NCI-H1092 treated with DMSO at 0.1 percent for 48 hours (cell line): ENCODE data around the gene HK1.
"Not testable (repeated sequence)": the region's sequence is repeated elsewhere in the genome, so short reads cannot be mapped to it uniquely, and the experiment has no call there.

Source experiments
- DNase-seq: peaks from one replicate; lab custom pipeline; 2025; lab: John Stamatoyannopoulos, UW

HK1 gene

DNA sequence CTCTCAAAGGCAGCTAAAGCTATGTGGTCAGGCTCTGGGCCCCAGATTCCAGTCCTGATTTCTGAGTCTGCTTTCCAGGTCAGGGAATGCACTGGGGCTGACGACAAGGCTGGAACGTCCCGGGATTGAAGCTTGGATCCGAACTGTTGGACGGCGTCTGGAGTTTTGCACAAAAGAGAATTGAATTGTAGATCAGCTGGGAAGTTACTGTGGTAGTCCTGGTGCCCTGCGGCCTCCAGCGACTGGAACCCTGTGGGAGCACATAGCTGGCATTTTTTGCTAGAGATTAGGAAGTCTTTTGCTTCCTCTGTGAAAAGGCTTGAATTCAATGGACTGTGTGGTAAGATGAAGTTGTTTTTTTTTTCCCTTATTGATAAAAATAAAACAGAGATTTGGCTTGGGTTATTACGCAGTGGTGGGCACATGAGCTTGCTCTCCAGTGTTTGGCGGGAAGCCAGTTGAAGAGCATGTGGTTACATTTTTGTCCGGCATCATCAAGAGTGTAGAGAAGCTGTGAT, at the start of gene HK1:
Gene HK1 (plus strand): TSS at position 51 of the 518 bp plus-strand sequence.
- DNase-seq: no peak

DNA sequence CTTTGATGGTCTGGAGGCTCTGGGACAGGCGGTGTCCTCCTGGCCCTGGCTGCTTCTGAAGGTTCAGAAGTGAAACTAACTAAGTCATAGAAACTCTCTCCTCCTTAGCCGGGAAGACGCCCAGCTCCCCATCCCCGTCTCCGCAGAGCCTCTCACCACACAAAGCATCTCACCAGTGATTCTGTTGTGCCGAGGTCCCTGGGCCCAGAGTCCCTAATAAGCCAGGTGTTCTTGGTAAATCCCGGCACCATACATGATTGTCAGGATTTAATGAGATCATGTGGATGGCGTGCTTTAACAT, 48.7 kb upstream of the HK1 start:
- no peak for DNase-seq

DNA sequence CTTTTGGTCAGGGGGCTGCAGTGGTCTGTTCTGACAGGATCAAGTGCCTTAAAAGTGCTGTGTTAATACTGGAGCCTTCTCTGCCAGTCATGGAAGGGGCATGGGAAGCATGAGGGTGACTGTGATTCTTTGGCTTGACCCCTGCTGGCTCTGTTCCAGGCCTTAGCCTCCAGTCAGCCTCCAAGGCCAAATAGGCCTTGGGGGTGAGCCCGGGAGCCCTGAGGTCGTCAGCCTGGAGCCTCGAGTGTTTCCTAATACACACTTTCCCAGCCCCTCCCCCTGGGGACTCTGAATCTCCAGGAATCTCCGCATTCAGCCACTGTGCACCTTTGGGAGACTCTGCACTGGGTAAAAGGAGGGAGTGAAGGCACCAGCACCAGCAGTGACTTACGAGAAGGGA, 48.2 kb upstream of the HK1 start:
- DNase-seq: no peak

DNA sequence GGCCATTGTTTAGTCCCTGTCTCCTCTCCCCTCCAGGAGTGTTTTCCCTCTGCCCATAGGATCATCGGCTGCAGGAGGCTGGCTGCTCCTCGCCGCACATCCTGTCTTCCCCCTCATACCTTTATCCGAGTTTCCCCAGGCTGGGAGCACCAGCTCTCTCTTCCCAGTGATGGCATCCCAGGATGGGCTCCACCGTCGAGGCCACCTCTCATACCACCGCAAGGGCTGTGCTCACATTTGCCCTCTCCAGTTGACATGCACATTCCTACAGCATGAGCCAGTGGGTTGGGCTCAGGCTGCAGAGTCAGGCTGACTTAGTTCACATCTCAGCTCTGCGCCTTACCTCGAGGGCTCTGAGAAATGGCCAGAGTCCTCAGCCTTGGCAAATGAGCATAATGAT, 46.0 kb upstream of the HK1 start:
- no peak for DNase-seq

DNA sequence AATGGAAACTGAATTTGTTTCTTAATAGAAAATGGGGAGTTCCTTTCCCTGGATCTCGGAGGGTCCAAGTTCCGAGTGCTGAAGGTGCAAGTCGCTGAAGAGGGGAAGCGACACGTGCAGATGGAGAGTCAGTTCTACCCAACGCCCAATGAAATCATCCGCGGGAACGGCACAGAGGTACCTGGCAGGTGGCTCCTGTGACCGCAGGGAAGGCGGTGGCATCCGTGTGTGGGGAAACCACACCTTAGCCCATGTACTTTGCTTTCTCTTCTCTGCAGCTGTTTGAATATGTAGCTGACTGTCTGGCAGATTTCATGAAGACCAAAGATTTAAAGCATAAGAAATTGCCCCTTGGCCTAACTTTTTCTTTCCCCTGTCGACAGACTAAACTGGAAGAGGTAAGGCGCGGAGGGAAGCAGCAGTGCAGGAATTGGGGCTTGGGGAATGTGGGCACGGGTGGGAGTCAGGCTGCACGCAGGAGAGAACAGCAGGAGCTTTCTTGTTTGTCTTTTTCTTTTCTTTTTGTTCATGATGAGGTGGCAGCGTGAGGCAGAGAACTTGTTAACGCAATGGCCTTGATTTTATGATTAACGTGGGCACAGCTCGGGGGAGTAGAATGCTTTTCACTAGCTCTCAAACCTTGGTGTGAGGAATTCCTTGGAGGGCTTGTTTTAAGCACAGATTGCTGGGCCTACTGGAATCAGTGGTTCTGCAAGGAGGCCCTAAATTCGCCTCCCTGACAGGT, 45.4 kb upstream of the HK1 start:
- DNase-seq: no peak

DNA sequence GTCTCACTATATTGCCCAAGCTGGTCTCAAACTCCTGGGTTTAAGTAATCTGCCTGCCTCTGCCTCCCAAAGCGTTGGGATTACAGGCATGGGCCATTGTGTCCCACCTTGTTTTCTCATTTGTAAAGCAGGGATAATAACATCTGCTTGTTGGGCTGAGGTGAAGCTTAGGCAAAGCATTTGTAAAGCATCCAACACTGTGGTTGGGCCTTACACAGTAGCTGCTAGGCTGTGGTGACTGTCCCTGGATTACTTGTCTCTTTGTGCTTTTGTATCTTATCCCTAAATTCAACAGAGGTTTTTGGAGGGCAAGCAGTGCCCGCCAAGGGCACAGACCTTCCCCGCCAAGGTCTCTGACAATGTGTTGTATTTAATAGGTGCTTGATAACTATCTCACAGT, 43.8 kb upstream of the HK1 start:
- no peak for DNase-seq

DNA sequence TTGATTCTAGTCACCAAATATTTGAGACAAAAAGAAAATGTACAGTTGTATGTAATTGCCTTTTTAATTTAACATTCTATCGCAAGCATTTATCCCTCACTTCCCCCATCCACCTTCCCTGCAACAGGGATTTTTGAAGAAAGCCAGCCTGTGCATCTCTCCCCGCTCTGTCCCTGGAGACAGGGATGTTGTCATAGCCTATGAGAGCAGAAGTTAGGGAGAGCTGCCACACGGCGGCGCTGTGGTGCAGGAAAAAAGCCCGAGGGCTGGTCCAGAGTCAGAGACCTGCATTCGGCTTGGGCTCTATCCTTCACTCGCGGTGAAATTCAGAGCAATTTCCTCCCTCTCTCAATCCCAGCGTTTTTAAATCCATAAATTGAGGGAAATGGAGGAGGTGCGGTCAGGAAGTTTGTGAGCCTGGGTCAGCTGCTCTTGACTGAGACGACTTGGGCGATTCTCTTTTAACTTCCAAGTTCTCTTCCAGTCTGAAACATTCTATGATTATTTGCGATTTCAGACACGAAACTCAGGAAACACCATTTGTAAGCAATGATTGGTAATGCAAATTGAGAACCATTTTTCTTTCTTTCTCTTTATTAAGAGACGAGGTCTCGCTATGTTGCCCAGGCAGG, 40.7 kb upstream of the HK1 start:
- DNase-seq: peak; percentile 62

DNA sequence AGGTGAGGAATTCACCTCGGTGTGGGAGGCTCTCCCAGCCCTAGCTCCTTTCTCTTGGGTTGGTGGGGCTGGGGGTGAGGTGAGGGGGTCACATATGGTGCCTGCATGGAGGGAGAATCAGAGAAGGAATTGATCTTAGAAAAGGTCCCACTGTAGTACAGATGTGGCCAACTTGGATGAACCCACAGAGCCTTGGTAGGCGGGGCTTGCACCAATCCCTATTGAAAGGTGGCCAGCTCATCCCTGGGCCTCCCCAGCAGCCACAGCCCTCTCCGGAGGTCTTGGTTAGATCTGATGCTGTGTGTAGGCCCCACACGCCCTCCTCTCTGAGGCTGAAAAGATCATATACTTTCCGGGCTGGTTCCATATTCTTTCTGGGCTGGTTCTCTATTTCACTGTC, 39.2 kb upstream of the HK1 start:
- no peak for DNase-seq

DNA sequence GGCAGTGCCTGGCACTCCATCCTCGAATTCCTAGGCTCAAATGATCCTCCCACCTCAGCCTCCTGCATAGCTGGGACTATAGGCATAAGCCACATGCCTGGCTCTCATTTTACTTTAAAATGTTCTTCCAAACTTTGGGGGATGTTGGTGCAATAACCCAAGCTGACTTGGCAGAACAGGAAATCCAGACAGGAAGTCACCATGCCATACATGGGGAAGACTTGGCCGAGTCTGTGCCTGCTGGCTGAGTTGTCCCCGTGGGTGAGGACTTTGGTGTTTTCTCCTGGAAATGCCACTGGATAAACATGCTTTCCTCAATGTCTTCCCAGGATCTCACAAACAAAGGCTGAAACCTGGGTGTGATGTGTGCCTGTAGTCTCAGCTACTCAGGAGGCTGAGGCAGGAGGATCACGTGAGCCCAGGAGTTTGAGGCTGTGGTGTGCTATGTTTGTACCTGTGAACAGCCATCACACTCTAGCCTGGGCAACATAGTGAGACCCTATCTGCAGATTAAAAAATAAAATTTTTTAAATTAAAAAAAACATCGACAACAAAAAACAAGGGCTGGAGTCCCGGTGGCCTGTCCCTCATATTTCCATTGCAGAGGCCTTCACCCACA, 38.4 kb upstream of the HK1 start:
- no peak for DNase-seq

DNA sequence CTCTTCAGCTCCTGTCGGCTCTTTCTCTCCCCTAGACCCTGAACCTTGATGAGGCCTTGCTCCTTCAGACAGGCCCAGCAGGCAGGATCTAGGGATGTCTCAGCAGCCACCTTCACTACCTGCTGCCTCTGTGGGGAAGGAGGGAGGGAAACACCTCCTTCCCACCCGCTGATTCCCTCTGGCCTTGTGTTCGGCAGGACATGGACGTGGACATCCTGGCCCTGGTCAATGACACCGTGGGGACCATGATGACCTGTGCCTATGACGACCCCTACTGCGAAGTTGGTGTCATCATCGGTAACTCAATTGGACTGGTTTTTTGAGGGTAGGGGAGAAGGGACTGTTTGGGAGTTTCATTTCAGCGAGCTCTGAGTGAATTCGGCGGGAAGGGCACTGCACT, 37.8 kb upstream of the HK1 start:
- no peak for DNase-seq

DNA sequence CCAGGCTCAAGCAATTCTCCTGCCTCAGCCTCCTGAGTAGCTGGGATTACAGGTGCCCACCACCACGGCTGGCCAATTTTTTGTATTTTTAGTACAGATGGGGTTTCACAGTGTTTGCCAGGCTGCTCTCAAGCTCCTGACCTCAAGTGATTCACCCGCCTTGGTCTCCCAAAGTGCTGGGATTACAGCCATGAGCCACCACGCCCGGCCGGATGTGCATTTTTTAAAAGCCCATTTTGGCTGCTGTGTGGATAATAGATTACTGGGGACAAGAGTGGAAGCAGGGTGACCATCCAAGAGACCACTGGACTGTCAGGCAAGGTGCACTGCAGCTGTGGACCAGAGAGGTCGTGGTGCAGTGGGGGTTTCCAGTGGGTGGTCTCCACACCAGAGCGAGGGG, 36.7 kb upstream of the HK1 start:
- no peak for DNase-seq

DNA sequence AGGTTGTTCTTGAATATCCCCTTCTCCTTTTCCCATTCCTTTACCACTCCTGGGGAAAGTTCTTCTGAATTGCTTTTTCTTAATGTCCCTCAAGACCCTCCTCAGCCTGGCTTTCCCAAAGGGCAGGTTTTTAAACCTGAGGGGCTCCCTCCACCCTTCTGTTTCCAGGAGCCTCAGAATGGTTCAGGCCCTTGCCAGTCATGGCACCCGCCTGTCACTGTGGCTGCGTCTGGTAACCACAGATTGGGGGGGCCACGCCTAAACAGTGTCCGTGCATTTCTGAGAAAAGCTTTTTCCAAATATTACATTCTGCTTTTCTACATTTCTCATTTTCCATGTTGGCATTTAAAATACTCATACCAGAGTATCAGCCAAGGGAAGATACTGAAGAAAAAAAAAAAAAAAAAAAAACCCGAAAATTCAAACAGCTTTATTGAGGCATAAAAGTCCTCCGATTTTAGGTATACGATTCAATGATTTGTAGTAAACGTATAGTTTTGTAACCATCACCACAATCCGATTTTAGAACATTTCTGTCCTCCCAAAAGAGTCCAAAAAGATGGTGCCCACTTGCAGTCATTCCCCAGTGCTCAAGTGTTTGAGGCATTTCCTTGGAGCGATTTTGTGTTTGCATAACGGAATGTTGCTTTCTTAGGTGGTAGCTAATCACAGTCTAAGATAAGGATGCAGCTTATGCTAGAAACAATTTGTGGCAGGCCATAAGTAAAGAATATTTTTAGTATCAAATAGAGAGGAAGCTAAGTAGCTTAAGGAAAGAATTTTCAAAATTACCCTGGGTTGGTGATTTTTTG, 36.0 kb upstream of the HK1 start:
- DNase-seq: no peak

DNA sequence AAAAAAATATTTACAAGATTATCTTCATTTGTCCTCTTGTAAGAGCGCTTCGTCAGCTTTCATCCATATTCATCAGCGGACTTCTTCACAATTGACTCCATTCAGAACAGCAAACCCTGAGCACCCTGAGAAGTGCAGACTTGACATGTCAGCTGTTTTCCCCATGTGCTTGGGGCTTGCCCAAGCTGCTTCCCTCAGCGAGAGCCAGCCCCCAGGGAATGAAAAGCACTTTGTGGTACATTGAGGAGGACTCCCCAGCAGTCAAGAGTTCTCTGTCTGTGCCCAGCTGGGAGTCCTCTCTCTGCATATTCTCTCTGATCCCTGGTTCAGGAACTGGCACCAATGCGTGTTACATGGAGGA, 35.5 kb upstream of the HK1 start:
- no peak for DNase-seq

DNA sequence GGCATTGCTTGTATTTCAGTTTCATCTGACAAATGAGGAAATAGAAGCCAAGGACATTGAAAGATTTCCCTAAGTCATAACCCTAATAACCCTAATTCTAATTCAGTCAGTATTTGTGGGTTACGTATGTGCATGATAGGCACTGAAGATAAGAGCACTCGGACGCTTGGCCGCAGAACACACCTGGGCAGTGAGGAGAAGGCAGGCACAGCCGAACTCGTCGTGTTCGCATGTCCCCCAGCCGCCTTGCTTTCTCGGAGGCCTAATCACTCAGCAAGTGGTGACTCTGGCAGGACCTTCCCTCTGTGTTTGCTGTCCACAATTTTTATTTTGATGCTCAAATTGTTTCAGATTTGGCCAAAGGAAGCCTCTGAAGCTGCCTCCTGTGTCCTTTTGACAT, 34.5 kb upstream of the HK1 start:
- DNase-seq: no peak

DNA sequence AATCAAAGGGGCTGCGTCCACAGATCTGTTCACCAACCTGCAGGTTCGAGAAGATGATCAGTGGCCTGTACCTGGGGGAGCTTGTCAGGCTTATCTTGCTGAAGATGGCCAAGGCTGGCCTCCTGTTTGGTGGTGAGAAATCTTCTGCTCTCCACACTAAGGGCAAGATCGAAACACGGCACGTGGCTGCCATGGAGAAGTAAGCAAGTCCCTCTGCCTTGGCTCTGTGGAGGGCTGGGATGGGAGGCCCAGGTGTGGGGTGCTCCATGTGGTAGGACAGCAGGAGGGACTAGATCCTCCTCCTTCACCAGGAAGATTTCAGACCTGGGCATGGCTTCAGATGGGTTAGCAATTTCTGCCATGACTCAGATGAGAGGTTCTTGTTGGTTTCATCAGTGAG, 32.3 kb upstream of the HK1 start:
- no peak for DNase-seq

DNA sequence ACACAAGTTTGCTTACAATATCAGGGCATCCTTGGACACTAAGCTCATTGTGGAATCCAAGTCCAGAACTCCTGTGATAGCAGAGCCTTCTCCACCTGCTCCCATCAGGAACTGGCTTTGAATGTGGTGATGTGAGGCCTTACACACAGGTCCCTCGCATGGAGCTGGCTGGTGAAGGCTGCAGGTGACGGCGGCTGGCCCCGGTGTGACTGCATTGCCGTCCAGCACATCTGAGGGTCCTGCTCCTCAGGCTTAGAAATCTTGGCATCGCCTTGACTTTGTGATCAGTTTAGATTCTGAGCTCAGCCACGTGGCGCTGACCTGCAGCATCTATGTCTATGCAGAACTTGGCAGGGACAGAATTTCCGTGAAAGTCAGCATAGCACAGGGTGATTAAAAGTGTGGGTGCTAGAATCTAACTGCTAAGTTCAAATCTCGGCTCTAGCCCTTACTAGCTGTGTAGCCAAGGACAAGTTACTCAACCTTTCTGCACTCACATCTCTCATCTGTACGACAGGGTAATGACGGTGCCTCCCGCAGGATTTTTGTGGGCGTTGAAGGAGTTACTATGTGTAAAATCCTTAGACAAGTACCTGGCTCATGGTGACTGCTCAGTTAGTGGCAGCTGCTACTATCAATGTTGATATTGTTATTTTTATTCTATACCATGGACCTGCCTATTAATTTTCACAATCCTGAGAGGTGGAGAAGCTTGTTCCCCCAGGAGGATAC, 31.5 kb upstream of the HK1 start:
- DNase-seq: no peak

DNA sequence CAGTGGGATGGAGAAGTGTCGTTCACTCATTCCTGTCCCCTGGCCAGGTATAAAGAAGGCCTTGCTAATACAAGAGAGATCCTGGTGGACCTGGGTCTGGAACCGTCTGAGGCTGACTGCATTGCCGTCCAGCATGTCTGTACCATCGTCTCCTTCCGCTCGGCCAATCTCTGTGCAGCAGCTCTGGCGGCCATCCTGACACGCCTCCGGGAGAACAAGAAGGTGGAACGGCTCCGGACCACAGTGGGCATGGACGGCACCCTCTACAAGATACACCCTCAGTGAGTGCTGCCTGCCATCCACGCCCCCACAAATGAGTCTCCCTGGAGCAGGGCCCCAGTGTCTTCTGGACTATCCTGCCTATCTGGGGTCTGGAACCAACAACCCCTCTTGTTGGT, 31.0 kb upstream of the HK1 start:
- DNase-seq: no peak

DNA sequence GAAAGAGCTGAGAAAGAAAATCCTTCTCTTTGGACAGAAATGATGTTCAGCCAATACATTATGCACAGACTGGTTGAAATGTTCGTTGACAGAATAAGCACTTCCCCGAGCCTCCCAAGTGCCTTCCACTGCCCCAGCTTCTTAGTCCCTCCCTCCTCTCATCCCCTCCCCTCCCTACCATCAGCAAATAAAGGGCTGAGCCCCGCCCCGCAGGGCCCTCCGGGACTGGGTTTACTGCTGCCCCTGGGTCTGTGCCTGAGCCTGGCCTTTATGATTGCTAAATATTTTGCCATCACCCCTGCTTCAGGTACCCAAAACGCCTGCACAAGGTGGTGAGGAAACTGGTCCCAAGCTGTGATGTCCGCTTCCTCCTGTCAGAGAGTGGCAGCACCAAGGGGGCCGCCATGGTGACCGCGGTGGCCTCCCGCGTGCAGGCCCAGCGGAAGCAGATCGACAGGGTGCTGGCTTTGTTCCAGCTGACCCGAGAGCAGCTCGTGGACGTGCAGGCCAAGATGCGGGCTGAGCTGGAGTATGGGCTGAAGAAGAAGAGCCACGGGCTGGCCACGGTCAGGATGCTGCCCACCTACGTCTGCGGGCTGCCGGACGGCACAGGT, 30.1 kb upstream of the HK1 start:
- no peak for DNase-seq

DNA sequence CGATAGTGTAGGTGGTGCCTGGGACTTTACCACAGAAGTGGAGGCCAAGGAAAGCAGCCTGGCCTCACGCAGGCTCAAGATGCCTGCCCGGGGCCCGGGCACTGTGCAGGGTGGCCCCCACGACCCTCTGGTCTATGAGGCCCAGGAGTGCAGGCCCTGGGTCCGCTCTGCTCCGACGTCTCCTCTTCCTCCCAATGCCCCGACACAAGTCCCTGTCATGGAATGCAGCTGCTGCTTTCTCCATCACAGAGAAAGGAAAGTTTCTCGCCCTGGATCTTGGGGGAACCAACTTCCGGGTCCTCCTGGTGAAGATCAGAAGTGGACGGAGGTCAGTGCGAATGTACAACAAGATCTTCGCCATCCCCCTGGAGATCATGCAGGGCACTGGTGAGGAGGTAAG, 28.3 kb upstream of the HK1 start:
- DNase-seq: no peak

DNA sequence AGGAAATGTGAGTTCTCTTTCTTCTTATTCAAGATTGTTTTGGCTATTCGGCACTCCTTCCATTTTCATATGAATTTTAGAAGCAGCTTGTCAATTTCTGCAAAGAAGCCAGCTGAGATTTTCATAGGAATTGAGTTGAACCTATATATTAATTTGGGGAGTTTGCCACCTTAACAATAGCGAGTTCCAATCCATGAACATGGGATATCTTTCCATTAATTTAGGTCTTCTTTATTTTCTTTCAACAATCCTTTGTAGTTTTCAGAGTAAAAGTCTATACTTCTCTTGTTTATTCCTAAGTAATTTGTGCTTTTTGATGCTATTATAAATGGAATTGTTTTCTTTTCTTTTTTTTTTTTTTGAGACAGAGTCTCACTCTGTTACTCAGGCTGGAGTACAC, 26.9 kb upstream of the HK1 start:
- DNase-seq: not testable (repeated sequence)

DNA sequence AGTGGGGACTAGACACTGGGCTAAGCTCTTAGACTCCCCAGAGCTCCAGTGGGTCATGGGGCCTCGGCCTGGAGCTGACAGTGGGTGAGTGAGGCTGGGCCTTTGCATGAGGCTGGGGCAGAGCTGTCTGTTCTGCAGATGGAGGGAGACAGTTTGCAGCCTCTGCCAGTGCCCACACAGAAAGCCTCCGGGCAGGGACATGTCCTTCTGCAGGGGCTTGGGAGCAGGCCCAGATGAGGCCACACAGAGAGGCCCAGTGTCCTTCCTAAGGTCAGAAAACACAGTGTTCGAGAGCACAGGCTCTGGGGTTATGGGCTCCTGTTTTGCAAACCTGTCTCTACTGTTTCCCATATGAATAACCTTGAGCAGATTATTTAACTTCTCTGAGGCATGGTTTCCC, 25.1 kb upstream of the HK1 start:
- DNase-seq: no peak

DNA sequence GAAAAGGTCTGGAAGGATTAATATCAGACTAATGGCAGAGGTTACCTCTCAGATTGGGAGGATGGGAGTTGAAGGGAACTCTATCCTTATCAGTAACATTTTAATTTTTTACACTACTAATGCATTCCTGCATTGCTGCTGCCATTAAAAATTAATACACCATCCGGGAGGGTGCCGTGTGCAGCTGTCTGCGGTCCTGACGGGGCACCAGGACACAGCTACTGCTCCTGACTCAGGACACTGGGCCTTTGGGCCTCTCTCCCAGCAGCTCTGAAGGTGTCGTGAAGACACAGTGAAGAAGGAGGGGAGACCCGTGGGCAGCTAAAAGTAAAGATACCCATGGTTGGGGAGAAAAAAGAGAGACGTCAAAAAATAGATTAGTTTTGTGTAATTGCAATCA, 23.4 kb upstream of the HK1 start:
- no peak for DNase-seq
